ENCODE results near the gene NCOR2.

NCOR2 gene

GRCh38 chr12:124543052-124543589 is 24.3 kb downstream of the NCOR2 start:
- DNase-seq: peak in 1 of 5 donors; percentile 22

- no peak for DNase-seq
Measured at GRCh38 chr12:124542021-124542949, 25.1 kb downstream of the NCOR2 start.

- DNase-seq: no peak
Measured at GRCh38 chr12:124541322-124541721, 26.1 kb downstream of the NCOR2 start.

GRCh38 chr12:124539084-124540041 is 28.0 kb downstream of the NCOR2 start:
- no peak for DNase-seq

- DNase-seq: no peak
Measured at GRCh38 chr12:124538194-124539082, 29.0 kb downstream of the NCOR2 start.

- no peak for DNase-seq
Measured at GRCh38 chr12:124537525-124538193, 29.8 kb downstream of the NCOR2 start.

- no peak for DNase-seq
Measured at GRCh38 chr12:124536641-124537040, 30.8 kb downstream of the NCOR2 start.

- DNase-seq: no peak
Measured at GRCh38 chr12:124534776-124535740, 32.4 kb downstream of the NCOR2 start.

GRCh38 chr12:124533456-124533855 is 34.0 kb downstream of the NCOR2 start:
- no peak for DNase-seq

GRCh38 chr12:124532967-124533366 is 34.4 kb downstream of the NCOR2 start:
- no peak for DNase-seq

GRCh38 chr12:124532331-124532750 is 35.1 kb downstream of the NCOR2 start:
- no peak for DNase-seq

GRCh38 chr12:124531906-124532305 is 35.5 kb downstream of the NCOR2 start:
- no peak for DNase-seq

- DNase-seq: no peak
Measured at GRCh38 chr12:124531281-124531745, 36.1 kb downstream of the NCOR2 start.

- DNase-seq: no peak
Measured at GRCh38 chr12:124530637-124531263, 36.7 kb downstream of the NCOR2 start.

GRCh38 chr12:124529565-124530276 is 37.7 kb downstream of the NCOR2 start:
- DNase-seq: no peak

- no peak for DNase-seq
Measured at GRCh38 chr12:124527861-124528561, 39.4 kb downstream of the NCOR2 start.

- DNase-seq: no peak
Measured at GRCh38 chr12:124525927-124526692, 41.3 kb downstream of the NCOR2 start.
